Kidney tubule cell (primary cell): ENCODE results near the gene DNAAF9.

Experiments used
- DNase-seq: peaks from one replicate; pipeline ENCODE4 v3.0.0-alpha.2; 2018; ENCODE audit warnings: low spot score

The DNAAF9 gene

GRCh38 chr20:3371754-3372153 lies 35.7 kb downstream of the DNAAF9 start:
- peak; percentile 35 for DNase-seq

- DNase-seq: peak; percentile 1
Observed at GRCh38 chr20:3367089-3367488, 40.4 kb downstream of the DNAAF9 start.

GRCh38 chr20:3364323-3365013 lies 43.0 kb downstream of the DNAAF9 start:
- no peak for DNase-seq

- DNase-seq: no peak
Observed at GRCh38 chr20:3360752-3361151, 46.7 kb downstream of the DNAAF9 start.

GRCh38 chr20:3358676-3359340 lies 48.7 kb downstream of the DNAAF9 start:
- no peak for DNase-seq
